Measurements from ENCODE around the gene LAMTOR4. TPM values are rescaled to one million over a fixed set of nuclear protein-coding genes. Genes with fewer than 3 reads are reported as not detected.

LAMTOR4 gene
- total and polyA plus RNA-seq, 2 donors (not counting 1 experiment from before 2014, with no cell fraction given) = 214 to 448 TPM

DNA sequence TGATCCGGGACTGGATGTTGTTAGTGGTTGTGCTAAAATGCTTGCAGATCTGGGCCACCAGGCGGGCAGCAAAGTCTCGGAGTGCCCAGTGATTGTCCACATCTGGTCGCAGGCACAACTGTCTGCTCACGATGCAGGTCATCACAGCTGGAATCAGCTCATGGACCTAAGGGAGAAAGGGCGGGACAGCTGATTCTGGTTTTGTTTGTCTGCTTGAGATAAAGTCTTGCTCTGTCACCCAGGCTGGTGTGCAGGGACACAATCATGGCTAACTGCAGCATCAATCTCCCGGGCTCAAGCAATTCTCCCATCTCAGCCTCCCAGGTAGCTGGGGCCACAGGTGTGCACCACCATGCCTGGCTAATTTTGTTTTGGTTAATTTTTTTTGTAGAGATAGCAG lies 37.6 kb upstream of the LAMTOR4 start:
- no peak overlapping the region for H2AFZ ChIP-seq (ENCODE audit: insufficient read depth, low read depth, low read length, poor library complexity, severe bottlenecking)
- H3K4me2 ChIP-seq (replicated peaks; ENCODE audit: low read depth, low read length, poor library complexity, severe bottlenecking) = no peak overlapping the region
- no peak overlapping the region for H3K9ac ChIP-seq (ENCODE audit: low read length)
- no peak overlapping the region for H3K4me3 ChIP-seq (ENCODE audit: control extremely low read depth in 1 of 5, extremely low read depth in 1 of 5, insufficient read depth in 1 of 5, low read depth in 2 of 5, low read length in 4 of 5)
- Mint-ChIP-seq H3K4me1 (no peaks in the 10 kb centered on the region), H3K4me3 (no peak overlapping the region), H3K27ac (no peak overlapping the region), H3K27me3 (no peaks in the 10 kb centered on the region), H3K9me3 (ENCODE audit: insufficient read depth) (no peaks in the 10 kb centered on the region)
- TF ChIP-seq EZH2 (IDR thresholded peaks at IDR 0.05; ENCODE audit: borderline replicate concordance, insufficient read depth, low read depth, low read length, poor library complexity, severe bottlenecking) = no peak
- TF ChIP-seq, protein P1, sequence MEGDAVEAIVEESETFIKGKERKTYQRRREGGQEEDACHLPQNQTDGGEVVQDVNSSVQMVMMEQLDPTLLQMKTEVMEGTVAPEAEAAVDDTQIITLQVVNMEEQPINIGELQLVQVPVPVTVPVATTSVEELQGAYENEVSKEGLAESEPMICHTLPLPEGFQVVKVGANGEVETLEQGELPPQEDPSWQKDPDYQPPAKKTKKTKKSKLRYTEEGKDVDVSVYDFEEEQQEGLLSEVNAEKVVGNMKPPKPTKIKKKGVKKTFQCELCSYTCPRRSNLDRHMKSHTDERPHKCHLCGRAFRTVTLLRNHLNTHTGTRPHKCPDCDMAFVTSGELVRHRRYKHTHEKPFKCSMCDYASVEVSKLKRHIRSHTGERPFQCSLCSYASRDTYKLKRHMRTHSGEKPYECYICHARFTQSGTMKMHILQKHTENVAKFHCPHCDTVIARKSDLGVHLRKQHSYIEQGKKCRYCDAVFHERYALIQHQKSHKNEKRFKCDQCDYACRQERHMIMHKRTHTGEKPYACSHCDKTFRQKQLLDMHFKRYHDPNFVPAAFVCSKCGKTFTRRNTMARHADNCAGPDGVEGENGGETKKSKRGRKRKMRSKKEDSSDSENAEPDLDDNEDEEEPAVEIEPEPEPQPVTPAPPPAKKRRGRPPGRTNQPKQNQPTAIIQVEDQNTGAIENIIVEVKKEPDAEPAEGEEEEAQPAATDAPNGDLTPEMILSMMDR (IDR thresholded peaks at IDR 0.05) = no peak
- H3K4me1 ChIP-seq (ENCODE audit: control insufficient read depth in 2 of 2, insufficient read depth in 2 of 2, low read length in 2 of 2) = no peaks in the 10 kb centered on the region
- DNase-seq (no peak), ATAC-seq (ENCODE audit: low read depth) (no peak)
- CTCF ChIA-PET = no interaction called here
- no peaks in the 10 kb centered on the region for H4K20me1 ChIP-seq (ENCODE audit: control insufficient read depth, insufficient read depth, low read length, poor library complexity, severe bottlenecking)
- whole genome bisulfite sequencing (ENCODE audit: insufficient coverage) = 100% methylated on average over 6 of the region's 7 CpGs
- H3K27ac ChIP-seq (ENCODE audit: low read length in 2 of 2) = no peak overlapping the region
- H3K9me3 ChIP-seq (ENCODE audit: control extremely low read depth in 1 of 3, control insufficient read depth in 2 of 3, insufficient read depth in 1 of 3, low read length in 2 of 3) = no peaks in the 10 kb centered on the region
- intact Hi-C loops (cut with micrococcal nuclease) = no loop called here
- H3K79me2 ChIP-seq (ENCODE audit: control insufficient read depth, insufficient read depth, low read length) = peaks cover 3% of the 10 kb centered on the region
- no peaks in the 10 kb centered on the region for H3K27me3 ChIP-seq (replicated peaks in 1 of 4; ENCODE audit: control extremely low read depth in 1 of 4, control insufficient read depth in 3 of 4, insufficient read depth in 4 of 4, low read length in 3 of 4)
- peaks cover 0 to 51% of the 10 kb centered on the region in 2 experiments for H3K36me3 ChIP-seq (replicated peaks in 1 of 2; ENCODE audit: control extremely low read depth in 1 of 2, control insufficient read depth in 1 of 2, extremely low read depth in 1 of 2, insufficient read depth in 2 of 2, low read length in 1 of 2)
- POLR2A ChIA-PET = no interaction called here

DNA sequence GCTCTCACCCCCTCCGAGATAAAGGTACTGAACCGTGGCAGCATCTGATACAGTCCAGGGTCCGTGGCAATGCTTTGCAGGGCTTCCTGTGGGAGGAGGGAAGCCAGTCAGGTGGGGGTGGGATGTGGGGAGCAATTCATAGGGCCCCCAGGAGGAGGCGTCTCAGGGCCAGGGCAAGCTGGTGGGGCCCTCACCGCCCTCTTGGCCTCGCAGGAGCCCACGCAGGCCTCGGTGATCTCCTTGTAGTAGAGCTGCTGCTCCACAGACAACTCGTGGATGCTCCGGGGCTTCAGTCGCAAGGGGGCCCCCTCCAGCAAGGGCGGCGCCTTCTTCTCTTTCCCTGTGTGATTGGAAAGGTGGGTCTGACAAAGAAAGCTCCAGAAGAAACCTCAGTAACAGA lies 36.8 kb upstream of the LAMTOR4 start:
- H3K27ac ChIP-seq (ENCODE audit: low read length in 2 of 2) = no peak overlapping the region
- no peaks in the 10 kb centered on the region for H4K20me1 ChIP-seq (ENCODE audit: control insufficient read depth, insufficient read depth, low read length, poor library complexity, severe bottlenecking)
- no peaks in the 10 kb centered on the region for H3K9me3 ChIP-seq (ENCODE audit: control extremely low read depth in 1 of 3, control insufficient read depth in 2 of 3, insufficient read depth in 1 of 3, low read length in 2 of 3)
- DNase-seq (no peak), ATAC-seq (ENCODE audit: low read depth) (no peak)
- H3K36me3 ChIP-seq (replicated peaks in 1 of 2; ENCODE audit: control extremely low read depth in 1 of 2, control insufficient read depth in 1 of 2, extremely low read depth in 1 of 2, insufficient read depth in 2 of 2, low read length in 1 of 2) = peaks cover 0 to 45% of the 10 kb centered on the region in 2 experiments
- TF ChIP-seq, protein P1 (IDR thresholded peaks at IDR 0.05) = no peak
- no peak for TF ChIP-seq EZH2 (IDR thresholded peaks at IDR 0.05; ENCODE audit: borderline replicate concordance, insufficient read depth, low read depth, low read length, poor library complexity, severe bottlenecking)
- peaks cover 3% of the 10 kb centered on the region for H3K79me2 ChIP-seq (ENCODE audit: control insufficient read depth, insufficient read depth, low read length)
- H3K4me3 Mint-ChIP-seq = no peak overlapping the region
- no peaks in the 10 kb centered on the region for H3K4me1 ChIP-seq (ENCODE audit: control insufficient read depth in 2 of 2, insufficient read depth in 2 of 2, low read length in 2 of 2)
- no peak overlapping the region for H3K4me2 ChIP-seq (replicated peaks; ENCODE audit: low read depth, low read length, poor library complexity, severe bottlenecking)
- no peaks in the 10 kb centered on the region for H3K27me3 Mint-ChIP-seq
- no peak overlapping the region for H3K9ac ChIP-seq (ENCODE audit: low read length)
- no peaks in the 10 kb centered on the region for H3K4me1 Mint-ChIP-seq
- no peaks in the 10 kb centered on the region for H3K27me3 ChIP-seq (replicated peaks in 1 of 4; ENCODE audit: control extremely low read depth in 1 of 4, control insufficient read depth in 3 of 4, insufficient read depth in 4 of 4, low read length in 3 of 4)
- no peak overlapping the region for H2AFZ ChIP-seq (ENCODE audit: insufficient read depth, low read depth, low read length, poor library complexity, severe bottlenecking)
- intact Hi-C loops (cut with micrococcal nuclease) = no loop called here
- no peak overlapping the region for H3K4me3 ChIP-seq (ENCODE audit: control extremely low read depth in 1 of 5, extremely low read depth in 1 of 5, insufficient read depth in 1 of 5, low read depth in 2 of 5, low read length in 4 of 5)
- no peak overlapping the region for H3K27ac Mint-ChIP-seq
- CTCF ChIA-PET = no interaction called here
- no peaks in the 10 kb centered on the region for H3K9me3 Mint-ChIP-seq (ENCODE audit: insufficient read depth)
- POLR2A ChIA-PET = no interaction called here
- WGBS (ENCODE audit: insufficient coverage) = 87% methylated on average over 12 of the region's 13 CpGs
